Loucy (cell line): ENCODE measurements around the gene FXR2.
A peak's percentile ranks its signal among the peaks of the same experiment; 100 is the strongest.

Experiments used
- H2AFZ ChIP-seq: fragments of 200-600 bp; sonication (generic); 2 replicates; pipeline ENCODE4 v1.6.0; 2016; ENCODE audit warnings: antibody characterized with exemption, mild to moderate bottlenecking, low read length, moderate library complexity
- H3F3A ChIP-seq: fragments of 200-600 bp; 2 replicates; pipeline ENCODE4 v1.6.0; 2016; ENCODE audit warnings: antibody characterized with exemption, low read depth, mild to moderate bottlenecking
- H3K27me3 ChIP-seq: fragments of 200-600 bp; sonication (generic); 2 replicates; pipeline ENCODE4 v1.6.1; 2014; ENCODE audit warnings: low read length, mild to moderate bottlenecking; ENCODE audit not compliant: insufficient read depth, poor library complexity, severe bottlenecking
- H3K36me3 ChIP-seq: fragments of 200-600 bp; sonication (generic); 2 replicates; pipeline ENCODE4 v1.6.1; 2016; ENCODE audit warnings: low read length; ENCODE audit not compliant: insufficient read depth
- H3K4me1 ChIP-seq: fragments of 200-600 bp; sonication (generic); 2 replicates; pipeline ENCODE4 v1.5.1; 2014; ENCODE audit warnings: low read length, mild to moderate bottlenecking; ENCODE audit not compliant: insufficient read depth, poor library complexity, severe bottlenecking
- H3K4me2 ChIP-seq: fragments of 200-600 bp; sonication (generic); 2 replicates; pipeline ENCODE4 v1.6.0; 2014; ENCODE audit warnings: antibody characterized with exemption, low read length, low read depth, mild to moderate bottlenecking; ENCODE audit not compliant: poor library complexity, severe bottlenecking
- H3K4me3 ChIP-seq: fragments of 200-600 bp; sonication (generic); 2 replicates; pipeline ENCODE4 v1.5.1; 2014; ENCODE audit warnings: low read length, mild to moderate bottlenecking, mixed read lengths; ENCODE audit not compliant: poor library complexity, severe bottlenecking
- H3K79me2 ChIP-seq: fragments of 200-600 bp; sonication (generic); 2 replicates; pipeline ENCODE4 v1.6.1; 2014; ENCODE audit warnings: low read length; ENCODE audit not compliant: insufficient read depth
- H3K9ac ChIP-seq: fragments of 200-600 bp; sonication (generic); 2 replicates; pipeline ENCODE4 v1.6.0; 2014; ENCODE audit warnings: mild to moderate bottlenecking, low read depth, low read length, moderate library complexity; ENCODE audit not compliant: poor library complexity, severe bottlenecking
- H3K9me2 ChIP-seq: fragments of 200-600 bp; sonication (generic); replicated peaks from 2 replicates; pipeline ENCODE4 v1.6.1; 2016; ENCODE audit warnings: low read depth, low read length, mixed read lengths
- H3K9me3 ChIP-seq: fragments of 200-600 bp; sonication (generic); 2 replicates; pipeline ENCODE4 v1.6.1; 2014; ENCODE audit warnings: mild to moderate bottlenecking, antibody characterized with exemption, low read length, low read depth; ENCODE audit not compliant: insufficient read depth
- H4K20me1 ChIP-seq: fragments of 200-600 bp; sonication (generic); 2 replicates; pipeline ENCODE4 v1.6.0; 2014; ENCODE audit warnings: antibody characterized with exemption, low read length, mild to moderate bottlenecking; ENCODE audit not compliant: insufficient read depth, poor library complexity, severe bottlenecking
- EZH2phosphoT487 ChIP-seq: fragments of 200-600 bp; IDR thresholded peaks from 2 replicates; pipeline ENCODE4 v1.6.1; 2018; ENCODE audit warnings: antibody characterized with exemption, mild to moderate bottlenecking, moderate library complexity, borderline replicate concordance
- TF ChIP-seq, protein P1 (sequence below): fragments of 200-600 bp; sonication (generic); conservative IDR thresholded peaks from 2 replicates; pipeline ENCODE4 v1.5.1; 2014; ENCODE audit warnings: mild to moderate bottlenecking, antibody characterized with exemption, low read length

Gene FXR2

DNA sequence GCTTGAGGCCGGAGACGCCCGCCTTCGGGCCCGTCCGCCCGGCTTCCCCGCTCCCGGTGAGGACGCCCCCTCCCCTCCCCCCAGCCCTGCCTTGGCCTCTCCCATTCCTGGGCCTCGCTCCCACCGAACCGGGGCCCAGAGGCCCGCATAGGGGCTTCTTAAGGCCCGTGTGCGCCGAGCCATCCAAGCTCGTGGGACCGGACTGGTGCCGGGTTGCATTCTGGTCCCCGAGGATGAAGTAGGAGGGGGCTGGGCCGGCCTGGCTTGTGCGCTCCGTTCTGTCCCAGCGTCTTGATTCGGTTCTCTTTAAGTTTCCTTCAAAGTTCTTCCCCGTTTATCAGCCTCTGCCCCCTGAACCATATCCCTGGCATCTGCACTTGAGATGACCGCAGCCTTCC lies 52.5 kb downstream of the FXR2 start:
- H2AFZ ChIP-seq = peak overlapping the region; percentile 89; the same call in 1 of the 2 replicates
- H3K79me2 ChIP-seq = peaks cover 47% of the 10 kb centered on the region
- peaks cover 12% of the 10 kb centered on the region for H4K20me1 ChIP-seq
- peak overlapping the region; percentile 97 for H3K4me2 ChIP-seq
- no peaks in the 10 kb centered on the region for H3K9me2 ChIP-seq
- peaks cover 12% of the 10 kb centered on the region for H3K4me1 ChIP-seq
- peak overlapping the region; percentile 82 for H3K4me3 ChIP-seq
- TF ChIP-seq, protein P1, sequence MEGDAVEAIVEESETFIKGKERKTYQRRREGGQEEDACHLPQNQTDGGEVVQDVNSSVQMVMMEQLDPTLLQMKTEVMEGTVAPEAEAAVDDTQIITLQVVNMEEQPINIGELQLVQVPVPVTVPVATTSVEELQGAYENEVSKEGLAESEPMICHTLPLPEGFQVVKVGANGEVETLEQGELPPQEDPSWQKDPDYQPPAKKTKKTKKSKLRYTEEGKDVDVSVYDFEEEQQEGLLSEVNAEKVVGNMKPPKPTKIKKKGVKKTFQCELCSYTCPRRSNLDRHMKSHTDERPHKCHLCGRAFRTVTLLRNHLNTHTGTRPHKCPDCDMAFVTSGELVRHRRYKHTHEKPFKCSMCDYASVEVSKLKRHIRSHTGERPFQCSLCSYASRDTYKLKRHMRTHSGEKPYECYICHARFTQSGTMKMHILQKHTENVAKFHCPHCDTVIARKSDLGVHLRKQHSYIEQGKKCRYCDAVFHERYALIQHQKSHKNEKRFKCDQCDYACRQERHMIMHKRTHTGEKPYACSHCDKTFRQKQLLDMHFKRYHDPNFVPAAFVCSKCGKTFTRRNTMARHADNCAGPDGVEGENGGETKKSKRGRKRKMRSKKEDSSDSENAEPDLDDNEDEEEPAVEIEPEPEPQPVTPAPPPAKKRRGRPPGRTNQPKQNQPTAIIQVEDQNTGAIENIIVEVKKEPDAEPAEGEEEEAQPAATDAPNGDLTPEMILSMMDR = no peak
- no peak for TF ChIP-seq EZH2phosphoT487
- peak overlapping the region; percentile 89 for H3K9ac ChIP-seq
- 0 out of 2 replicates have a peak, but pooled peaks cover 4% of the 10 kb centered on the region for H3F3A ChIP-seq
- no peaks in the 10 kb centered on the region for H3K27me3 ChIP-seq
- peaks cover 14% of the 10 kb centered on the region; the same call in 1 of the 2 replicates for H3K36me3 ChIP-seq
- H3K9me3 ChIP-seq = no peaks in the 10 kb centered on the region

GRCh38 chr17:7561589-7562207 lies 53.0 kb downstream of the FXR2 start, which contains the start of gene SENP3:
Gene SENP3 (plus strand): TSS chr17:7561919. CDS start chr17:7563077, 1,158 bp downstream.
- no peak for TF ChIP-seq EZH2phosphoT487
- TF ChIP-seq, protein P1 = no peak
- Histone ChIP-seq H3K4me3 (peak within 1 kb of the TSS; percentile 82), H3F3A (0 out of 2 replicates have a peak, but pooled peaks cover 4% of the 10 kb centered on the region), H3K79me2 (peaks cover 44% of the 10 kb centered on the region), H3K9ac (peak within 1 kb of the TSS; percentile 89), H3K9me3 (no peaks in the 10 kb centered on the region), H4K20me1 (peaks cover 12% of the 10 kb centered on the region), H3K4me2 (peak within 1 kb of the TSS; percentile 97), H2AFZ (peak within 1 kb of the TSS; percentile 89), H3K4me1 (peaks cover 12% of the 10 kb centered on the region), H3K27me3 (no peaks in the 10 kb centered on the region), H3K36me3 (peaks cover 14% of the 10 kb centered on the region; the same call in 1 of the 2 replicates), H3K9me2 (no peaks in the 10 kb centered on the region)

DNA sequence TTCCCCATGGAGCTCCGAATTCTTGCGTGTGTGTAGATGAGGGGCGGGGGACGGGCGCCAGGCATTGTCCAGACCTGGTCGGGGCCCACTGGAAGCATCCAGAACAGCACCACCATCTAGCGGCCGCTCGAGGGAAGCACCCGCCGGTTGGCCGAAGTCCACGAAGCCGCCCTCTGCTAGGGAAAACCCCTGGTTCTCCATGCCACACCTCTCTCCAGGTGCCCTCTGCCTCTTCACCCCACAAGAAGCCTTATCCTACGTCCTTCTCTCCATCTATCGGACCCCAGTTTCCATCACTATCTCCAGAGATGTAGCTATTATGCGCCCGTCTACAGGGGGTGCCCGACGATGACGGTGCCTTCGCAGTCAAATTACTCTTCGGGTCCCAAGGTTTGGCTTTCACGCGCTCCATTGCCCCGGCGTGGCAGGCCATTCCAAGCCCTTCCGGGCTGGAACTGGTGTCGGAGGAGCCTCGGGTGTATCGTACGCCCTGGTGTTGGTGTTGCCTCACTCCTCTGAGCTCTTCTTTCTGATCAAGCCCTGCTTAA lies 53.6 kb downstream of the FXR2 start:
- H3K9me2 ChIP-seq = no peaks in the 10 kb centered on the region
- H2AFZ ChIP-seq = peak overlapping the region; percentile 89
- TF ChIP-seq, protein P1 = peak; percentile 70
- TF ChIP-seq EZH2phosphoT487 = no peak
- H4K20me1 ChIP-seq = peaks cover 12% of the 10 kb centered on the region
- H3K4me2 ChIP-seq = peak overlapping the region; percentile 97
- H3K36me3 ChIP-seq = peaks cover 14% of the 10 kb centered on the region; the same call in 1 of the 2 replicates
- peaks cover 44% of the 10 kb centered on the region for H3K79me2 ChIP-seq
- H3F3A ChIP-seq = 0 out of 2 replicates have a peak, but pooled peaks cover 4% of the 10 kb centered on the region
- H3K4me1 ChIP-seq = peaks cover 12% of the 10 kb centered on the region
- no peaks in the 10 kb centered on the region for H3K9me3 ChIP-seq
- peak overlapping the region; percentile 89 for H3K9ac ChIP-seq
- peak overlapping the region; percentile 82 for H3K4me3 ChIP-seq
- H3K27me3 ChIP-seq = no peaks in the 10 kb centered on the region
